Stimulated activated CD8-positive, alpha-beta memory T cell treated with anti-CD3 and anti-CD28 coated beads, Interleukin-7, amount 100 ng/mL, for 4 hours (primary cell): ENCODE data around the gene ELL.

Source experiments
- DNase-seq, 2 donors: peaks; one replicate each; pipeline ENCODE4 v3.0.0-alpha.2; 2020; ENCODE audit warnings: low read depth in 2 of 2

Gene ELL

GRCh38 chr19:18445262-18445948, 76.5 kb downstream of the ELL start:
- no peak for DNase-seq

- no peak for DNase-seq
Observed at GRCh38 chr19:18444513-18444912, 77.4 kb downstream of the ELL start.

GRCh38 chr19:18443831-18444230, 78.0 kb downstream of the ELL start:
- no peak for DNase-seq

DNA sequence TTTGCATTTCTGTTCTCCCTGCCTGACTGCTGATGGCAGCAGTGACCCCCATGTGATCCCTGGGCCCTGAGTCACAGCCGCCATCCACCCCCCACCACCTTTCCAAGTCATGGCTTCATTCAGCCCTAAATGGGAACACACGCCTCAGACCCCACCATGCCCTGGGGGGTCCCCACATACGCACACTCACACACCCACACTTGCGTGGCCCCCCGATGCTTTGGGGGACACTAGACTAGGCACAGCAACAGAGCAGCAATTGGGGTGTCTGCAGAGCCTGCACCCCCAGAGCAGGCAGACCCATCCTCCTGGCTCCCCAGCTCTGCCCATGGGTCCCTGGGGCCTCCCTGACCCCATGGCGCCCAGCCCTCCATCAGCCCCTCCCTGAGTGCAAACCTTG, 78.5 kb downstream of the ELL start:
- DNase-seq: no peak

GRCh38 chr19:18442941-18443340, 78.9 kb downstream of the ELL start:
- no peak for DNase-seq

GRCh38 chr19:18441804-18442788, 79.8 kb downstream of the ELL start:
- no peak for DNase-seq

- no peak for DNase-seq
Observed at GRCh38 chr19:18440936-18441803, 80.7 kb downstream of the ELL start.

GRCh38 chr19:18440415-18440877, 81.4 kb downstream of the ELL start:
- no peak for DNase-seq

DNA sequence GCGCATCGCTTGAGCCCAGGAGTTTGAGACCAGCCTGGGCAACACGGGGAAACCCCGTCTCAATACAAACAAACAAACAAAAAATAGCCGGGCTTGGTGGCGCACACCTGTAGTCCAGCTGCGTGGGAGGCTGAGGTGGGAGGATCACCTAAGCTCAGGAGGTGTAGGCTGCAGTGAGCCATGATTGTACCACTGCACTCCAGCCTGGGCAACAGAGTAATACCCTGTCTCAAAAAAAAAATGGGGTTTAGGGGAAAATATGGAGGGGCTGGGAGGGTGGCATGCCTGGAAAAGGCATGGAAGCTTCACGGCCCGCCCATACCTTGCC, 82.0 kb downstream of the ELL start:
- DNase-seq: no peak

DNA sequence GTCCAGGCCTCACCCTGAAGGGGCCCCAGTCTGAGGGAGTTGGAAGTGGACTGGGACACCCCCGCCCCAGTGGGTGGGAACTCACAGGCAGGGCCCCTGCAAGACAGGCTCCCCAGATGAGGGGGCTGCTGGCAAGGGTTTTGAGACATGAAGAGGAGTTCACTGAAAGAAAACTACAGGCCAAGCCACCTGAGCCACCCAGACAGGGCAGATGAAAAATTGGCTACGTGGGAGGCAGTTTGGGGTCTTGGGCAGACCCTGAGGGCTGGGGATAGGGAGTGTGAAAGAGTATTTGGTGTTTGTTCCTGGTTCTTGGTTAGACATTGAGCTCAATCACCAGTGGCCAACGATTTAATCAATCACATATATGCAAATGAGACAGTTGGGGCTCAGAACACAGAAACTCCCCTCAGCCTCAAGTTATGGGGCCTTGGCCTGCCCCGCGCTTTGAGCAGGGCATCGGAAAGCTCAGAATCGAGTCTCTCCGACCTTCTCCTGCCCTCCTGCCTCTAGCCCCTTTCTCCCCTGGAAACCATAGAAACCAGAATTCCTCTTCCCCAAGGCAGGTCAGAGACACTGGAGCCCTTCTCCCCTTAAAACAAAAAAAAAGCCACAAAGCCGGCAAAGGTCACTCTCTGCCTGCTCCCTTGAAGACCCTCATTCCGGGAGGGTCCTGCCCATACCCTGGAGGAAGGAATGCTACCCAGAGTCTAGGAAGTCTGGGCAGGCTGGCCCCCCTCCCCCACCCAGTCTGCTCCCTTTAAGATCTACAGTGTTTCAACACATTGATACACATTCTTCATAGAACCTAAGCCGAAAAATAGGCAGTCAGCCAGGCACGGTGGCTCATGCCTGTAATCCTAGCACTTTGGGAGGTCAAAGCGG, 82.6 kb downstream of the ELL start:
- no peak for DNase-seq

DNA sequence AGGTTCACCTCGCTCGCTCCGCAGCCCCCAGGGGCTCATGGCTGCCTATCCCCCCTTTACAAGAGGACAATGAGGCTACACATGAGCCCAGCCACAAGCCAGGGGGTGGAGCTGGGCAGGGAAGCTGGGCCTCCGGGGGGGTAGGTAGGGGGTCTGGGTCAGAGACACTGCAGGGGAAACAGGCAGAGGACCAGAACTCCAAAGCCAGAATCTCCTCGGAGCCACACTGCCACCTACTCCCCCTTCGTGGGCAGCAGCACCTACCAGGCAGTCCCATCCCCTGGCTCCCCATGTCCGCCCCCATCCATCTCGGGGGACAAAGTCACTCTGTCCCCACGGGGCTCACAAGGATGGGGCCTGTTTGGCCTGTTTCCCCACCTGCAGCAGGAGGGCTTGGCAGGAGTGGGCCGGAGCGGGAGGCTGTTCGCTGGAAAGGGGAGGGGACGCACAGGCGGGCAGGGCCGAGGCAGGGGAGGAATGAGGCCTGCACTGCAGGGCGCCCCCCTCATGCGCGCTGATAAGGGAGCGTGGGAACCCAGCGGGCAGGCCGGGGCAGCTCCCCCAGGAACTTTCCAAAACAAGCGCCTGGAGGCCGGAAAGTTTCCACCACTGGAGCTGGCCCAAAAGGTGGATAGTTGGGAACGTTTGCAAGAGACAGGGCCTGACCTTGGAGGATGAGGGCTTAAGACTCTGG, 83.4 kb downstream of the ELL start:
- DNase-seq: no peak

GRCh38 chr19:18437491-18438330, 84.2 kb downstream of the ELL start, which contains the start of gene ISYNA1:
Gene ISYNA1 (minus strand): TSS chr19:18438133. CDS start chr19:18437979, 154 bp downstream.
- peak; percentile 53 to 74 for DNase-seq

GRCh38 chr19:18436671-18437490, 85.0 kb downstream of the ELL start:
- DNase-seq: peak; percentile 75 to 83

DNA sequence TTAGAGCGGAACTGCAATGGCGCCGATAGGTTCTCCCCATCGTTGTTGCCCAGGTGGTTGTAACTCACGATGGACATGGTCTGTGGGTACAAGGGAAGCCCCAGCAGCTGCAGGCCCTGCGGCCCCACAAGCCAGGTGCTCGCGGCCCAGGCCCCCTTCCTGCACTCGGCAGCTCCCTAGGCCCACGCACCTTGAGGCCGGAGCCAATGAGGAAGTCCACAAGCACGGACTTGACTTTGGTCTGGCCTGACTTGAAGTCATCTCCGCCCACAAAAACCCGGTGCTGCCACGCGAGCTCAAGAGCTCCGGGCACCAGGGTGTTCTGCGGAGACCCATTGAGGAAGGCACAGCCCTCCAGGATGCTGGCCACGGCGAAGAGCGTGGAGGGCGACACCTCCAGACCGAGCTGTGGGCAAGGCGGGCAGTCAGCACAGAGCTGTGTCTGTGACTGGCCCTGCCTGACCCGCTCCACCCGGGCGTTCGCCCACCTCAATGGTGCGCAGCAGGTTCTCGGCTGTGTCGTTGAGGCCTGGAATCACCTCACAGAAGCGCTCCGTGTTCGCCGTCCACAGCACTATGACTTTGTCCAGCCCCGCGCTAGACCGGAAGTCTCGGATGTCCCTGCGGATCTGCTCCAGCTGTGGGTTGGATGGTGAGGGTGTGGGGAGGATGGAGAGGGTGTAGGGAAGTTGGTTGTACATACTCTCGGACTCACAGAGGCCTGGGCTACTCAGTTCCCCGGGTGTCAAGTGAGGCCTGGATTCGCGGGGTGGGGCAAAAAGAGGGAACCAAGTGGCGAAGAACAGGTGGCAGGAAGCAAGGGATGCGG, 85.8 kb downstream of the ELL start:
- DNase-seq: no peak

- DNase-seq: no peak
Observed at GRCh38 chr19:18435178-18435841, 86.6 kb downstream of the ELL start.

GRCh38 chr19:18434411-18435175, 87.3 kb downstream of the ELL start:
- DNase-seq: no peak
